HL-60 (cell line): ENCODE data around the gene WNT5B.

Experiments used
- CTCF ChIP-seq: IDR thresholded peaks from one replicate; pipeline ENCODE4 v1.5.1; 2011; ENCODE audit warnings: low read length, control low read depth, inconsistent platforms; ENCODE audit not compliant: insufficient read depth
- GABPA ChIP-seq: IDR thresholded peaks from 2 replicates; pipeline ENCODE4 v1.6.1; 2012; ENCODE audit warnings: low read depth
- POLR2AphosphoS5 ChIP-seq: IDR thresholded peaks from 2 replicates; pipeline ENCODE4 v1.6.1; 2012; ENCODE audit warnings: low read depth
- REST ChIP-seq: IDR thresholded peaks from 2 replicates; pipeline ENCODE4 v1.6.1; 2012; ENCODE audit warnings: low read depth; ENCODE audit not compliant: insufficient replicate concordance

GRCh38 chr12:1606021-1606622 lies 22.9 kb upstream of the WNT5B start:
- TF ChIP-seq REST (no peak), CTCF (no peak), POLR2AphosphoS5 (no peak), GABPA (no peak)
